AG04449 (cell line): ENCODE measurements around the gene CCDC85A.

ENCODE experiments used
- CTCF ChIA-PET: fragments of 350-600 bp; formaldehyde crosslinking; extraction: SDS; loops from one replicate; lab custom pipeline; 2021; ENCODE audit warnings: antibody characterized with exemption; lab: Yijun Ruan, JAX
- POLR2A ChIA-PET: fragments of 400-600, 350-600 bp; formaldehyde crosslinking; extraction: SDS; loops from one replicate; lab custom pipeline; 2020; ENCODE audit warnings: antibody characterized with exemption, inconsistent platforms; lab: Yijun Ruan, JAX
- DNase-seq: peaks from one replicate; pipeline ENCODE4 v3.0.0-alpha.2; 2010; ENCODE audit warnings: low read depth, low spot score
- H3K4me3 ChIP-seq: 2 replicates; pipeline ENCODE4 v1.5.1; 2011; ENCODE audit warnings: low read depth, mild to moderate bottlenecking, control low read depth, low read length
- TF ChIP-seq, protein P1 (sequence below): IDR thresholded peaks from one replicate; pipeline ENCODE4 v1.5.1; 2011; ENCODE audit warnings: mild to moderate bottlenecking, moderate library complexity, low read length, control low read depth, inconsistent platforms; ENCODE audit not compliant: insufficient read depth; ENCODE audit errors: missing control alignments

CCDC85A gene

GRCh38 chr2:56315376-56315775 lies 131.6 kb downstream of the CCDC85A start:
- H3K4me3 ChIP-seq: no peak overlapping the region
- POLR2A ChIA-PET: no interaction called here
- CTCF ChIA-PET: interaction anchor here (1.2 kb wide), 1 partner anchor 16 kb away, joined by 3 read pairs; no protein-coding TSS in a partner anchor
- no peak for DNase-seq
- TF ChIP-seq, protein P1, sequence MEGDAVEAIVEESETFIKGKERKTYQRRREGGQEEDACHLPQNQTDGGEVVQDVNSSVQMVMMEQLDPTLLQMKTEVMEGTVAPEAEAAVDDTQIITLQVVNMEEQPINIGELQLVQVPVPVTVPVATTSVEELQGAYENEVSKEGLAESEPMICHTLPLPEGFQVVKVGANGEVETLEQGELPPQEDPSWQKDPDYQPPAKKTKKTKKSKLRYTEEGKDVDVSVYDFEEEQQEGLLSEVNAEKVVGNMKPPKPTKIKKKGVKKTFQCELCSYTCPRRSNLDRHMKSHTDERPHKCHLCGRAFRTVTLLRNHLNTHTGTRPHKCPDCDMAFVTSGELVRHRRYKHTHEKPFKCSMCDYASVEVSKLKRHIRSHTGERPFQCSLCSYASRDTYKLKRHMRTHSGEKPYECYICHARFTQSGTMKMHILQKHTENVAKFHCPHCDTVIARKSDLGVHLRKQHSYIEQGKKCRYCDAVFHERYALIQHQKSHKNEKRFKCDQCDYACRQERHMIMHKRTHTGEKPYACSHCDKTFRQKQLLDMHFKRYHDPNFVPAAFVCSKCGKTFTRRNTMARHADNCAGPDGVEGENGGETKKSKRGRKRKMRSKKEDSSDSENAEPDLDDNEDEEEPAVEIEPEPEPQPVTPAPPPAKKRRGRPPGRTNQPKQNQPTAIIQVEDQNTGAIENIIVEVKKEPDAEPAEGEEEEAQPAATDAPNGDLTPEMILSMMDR: no peak

DNA sequence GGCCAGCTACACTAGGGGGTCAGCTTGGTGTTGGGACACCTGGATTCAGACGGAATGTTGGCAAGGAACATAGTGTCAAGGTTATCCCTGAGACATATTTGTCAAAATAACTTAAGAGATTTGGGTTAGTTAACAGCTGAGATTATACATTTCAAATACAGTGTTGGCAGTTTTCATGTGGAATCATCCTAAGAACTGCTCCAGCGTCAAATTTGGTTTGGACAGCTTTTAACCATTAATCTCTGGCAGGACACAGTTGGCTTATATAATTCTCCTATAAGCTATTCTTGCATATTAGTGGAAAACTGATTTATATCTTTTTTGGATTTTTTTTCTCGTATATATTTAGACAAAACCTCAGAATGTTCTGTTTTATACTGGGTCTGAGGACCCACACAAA lies 132.2 kb downstream of the CCDC85A start:
- DNase-seq: no peak
- ChIA-PET POLR2A (no interaction called here), CTCF (interaction anchor here (1.2 kb wide), 1 partner anchor 17 kb away, joined by 3 read pairs; no protein-coding TSS in a partner anchor)
- TF ChIP-seq, protein P1: no peak
- H3K4me3 ChIP-seq: no peak overlapping the region

- CTCF ChIA-PET: no interaction called here
- no peak for DNase-seq
- POLR2A ChIA-PET: no interaction called here
- TF ChIP-seq, protein P1: no peak
- H3K4me3 ChIP-seq: no peak overlapping the region
These were observed 134.4 kb downstream of the CCDC85A start for GRCh38 chr2:56318147-56318546.

- DNase-seq: no peak
- TF ChIP-seq, protein P1: no peak
- no peak overlapping the region for H3K4me3 ChIP-seq
- ChIA-PET CTCF (no interaction called here), POLR2A (no interaction called here)
These were observed 142.0 kb downstream of the CCDC85A start for GRCh38 chr2:56325661-56326345.

- CTCF ChIA-PET: no interaction called here
- POLR2A ChIA-PET: no interaction called here
- H3K4me3 ChIP-seq: no peak overlapping the region
- TF ChIP-seq, protein P1: no peak
- DNase-seq: no peak
These were observed 142.6 kb downstream of the CCDC85A start for GRCh38 chr2:56326346-56326741.

- ChIA-PET CTCF (no interaction called here), POLR2A (no interaction called here)
- H3K4me3 ChIP-seq: no peak overlapping the region
- TF ChIP-seq, protein P1: no peak
- no peak for DNase-seq
These were observed 148.0 kb downstream of the CCDC85A start for GRCh38 chr2:56331810-56332209.
